Measurements from ENCODE around the gene IGF2BP1. TPM values are rescaled to one million over a fixed set of nuclear protein-coding genes. Genes with fewer than 3 reads are reported as not detected.

The IGF2BP1 gene
- total RNA-seq, 1 experiment from 2014 or later: 601 TPM

- POLR2A ChIA-PET: no interaction called here
- no TSS peak for BruUV-seq (replicated peaks)
Measured at GRCh38 chr17:49069585-49070273, 72.5 kb downstream of the IGF2BP1 start.

GRCh38 chr17:49071106-49071505 lies 73.9 kb downstream of the IGF2BP1 start:
- Mint-ChIP-seq H3K9me3 (ENCODE audit: unreplicated experiment) (no peaks in the 10 kb centered on the region), H3K4me3 (ENCODE audit: unreplicated experiment) (no peak overlapping the region), H3K36me3 (ENCODE audit: insufficient read depth, unreplicated experiment) (no peaks in the 10 kb centered on the region), H3K27ac (ENCODE audit: unreplicated experiment) (no peak overlapping the region), H3K4me1 (ENCODE audit: low read depth, unreplicated experiment) (peaks cover 14% of the 10 kb centered on the region), H3K27me3 (ENCODE audit: insufficient read depth, unreplicated experiment) (no peaks in the 10 kb centered on the region)
- no peak for DNase-seq
- no TSS peak for BruUV-seq (replicated peaks)
- TF ChIP-seq CTCF (IDR thresholded peaks at IDR 0.05; ENCODE audit: insufficient read depth in 1 of 2, low read depth in 1 of 2, low read length in 1 of 2, severe bottlenecking in 1 of 2, unreplicated experiment in 1 of 2): no peak
- Histone ChIP-seq H3K27me3 (replicated peaks; ENCODE audit: control insufficient read depth, insufficient read depth, low read length) (no peaks in the 10 kb centered on the region), H3K4me1 (peaks cover 29% of the 10 kb centered on the region), H3K9me3 (no peaks in the 10 kb centered on the region), H3K4me3 (ENCODE audit: low read depth, low read length) (no peak overlapping the region), H3K36me3 (ENCODE audit: control insufficient read depth, insufficient read depth, low read length) (no peaks in the 10 kb centered on the region)
- intact Hi-C loops (cut with micrococcal nuclease; ENCODE audit: unreplicated experiment): no loop called here
- POLR2A ChIA-PET: no interaction called here
- CTCF ChIA-PET: interaction anchor here (0.6 to 0.7 kb wide), 2 partner anchors 168 to 292 kb away, joined by 3 to 4 read pairs; no protein-coding TSS in a partner anchor

More at GRCh38 chr17:49069585-49070273, 72.5 kb downstream of the IGF2BP1 start:
- no peak overlapping the region for H3K4me3 ChIP-seq (ENCODE audit: low read depth, low read length)
- Mint-ChIP-seq H3K27ac (ENCODE audit: unreplicated experiment) (no peak overlapping the region), H3K27me3 (ENCODE audit: insufficient read depth, unreplicated experiment) (no peaks in the 10 kb centered on the region), H3K9me3 (ENCODE audit: unreplicated experiment) (no peaks in the 10 kb centered on the region), H3K4me3 (ENCODE audit: unreplicated experiment) (no peak overlapping the region), H3K36me3 (ENCODE audit: insufficient read depth, unreplicated experiment) (no peaks in the 10 kb centered on the region), H3K4me1 (ENCODE audit: low read depth, unreplicated experiment) (peaks cover 14% of the 10 kb centered on the region)
- no peak for TF ChIP-seq CTCF (IDR thresholded peaks at IDR 0.05; ENCODE audit: insufficient read depth in 1 of 2, low read depth in 1 of 2, low read length in 1 of 2, severe bottlenecking in 1 of 2, unreplicated experiment in 1 of 2)
- no peak for DNase-seq
- no peaks in the 10 kb centered on the region for H3K9me3 ChIP-seq
- H3K4me1 ChIP-seq: peaks cover 23% of the 10 kb centered on the region
- intact Hi-C loops (cut with micrococcal nuclease; ENCODE audit: unreplicated experiment): loop anchor here (5.0 kb wide), 1 partner anchor 63 kb away; the partner anchor contains the start of gene B4GALNT2
- no peaks in the 10 kb centered on the region for H3K36me3 ChIP-seq (ENCODE audit: control insufficient read depth, insufficient read depth, low read length)
- CTCF ChIA-PET: interaction anchor here (0.5 to 0.6 kb wide), 2 partner anchors 14 to 1554 kb away, joined by 5 to 6 read pairs; no protein-coding TSS in a partner anchor
- no peaks in the 10 kb centered on the region for H3K27me3 ChIP-seq (replicated peaks; ENCODE audit: control insufficient read depth, insufficient read depth, low read length)

GRCh38 chr17:49074851-49075540 lies 77.8 kb downstream of the IGF2BP1 start:
- intact Hi-C loops (cut with micrococcal nuclease; ENCODE audit: unreplicated experiment): no loop called here
- no peak overlapping the region for H3K4me3 Mint-ChIP-seq (ENCODE audit: unreplicated experiment)

More at GRCh38 chr17:49074851-49075540, 77.8 kb downstream of the IGF2BP1 start:
- CTCF ChIA-PET: interaction anchor here (0.7 kb wide), 1 partner anchor 504 kb away, joined by 4 read pairs; no protein-coding TSS in a partner anchor
- POLR2A ChIA-PET: interaction anchor here (1.0 kb wide), 1 partner anchor 29 kb away, joined by 3 read pairs; no protein-coding TSS in a partner anchor
- Mint-ChIP-seq H3K27ac (ENCODE audit: unreplicated experiment) (no peak overlapping the region), H3K9me3 (ENCODE audit: unreplicated experiment) (peaks cover 9% of the 10 kb centered on the region), H3K4me1 (ENCODE audit: low read depth, unreplicated experiment) (peaks cover 9% of the 10 kb centered on the region), H3K36me3 (ENCODE audit: insufficient read depth, unreplicated experiment) (no peaks in the 10 kb centered on the region), H3K27me3 (ENCODE audit: insufficient read depth, unreplicated experiment) (no peaks in the 10 kb centered on the region)
- Histone ChIP-seq H3K27me3 (replicated peaks; ENCODE audit: control insufficient read depth, insufficient read depth, low read length) (no peaks in the 10 kb centered on the region), H3K36me3 (ENCODE audit: control insufficient read depth, insufficient read depth, low read length) (0 out of 2 replicates have a peak, but pooled peaks cover 1% of the 10 kb centered on the region), H3K9me3 (peaks cover 7% of the 10 kb centered on the region; the same call in 1 of the 2 replicates), H3K4me1 (peaks cover 9% of the 10 kb centered on the region), H3K4me3 (ENCODE audit: low read depth, low read length) (no peak overlapping the region)
- TF ChIP-seq CTCF (IDR thresholded peaks at IDR 0.05; ENCODE audit: insufficient read depth in 1 of 2, low read depth in 1 of 2, low read length in 1 of 2, severe bottlenecking in 1 of 2, unreplicated experiment in 1 of 2): no peak
- BruUV-seq (replicated peaks): no TSS peak
- no peak for DNase-seq

Data from Caco-2 (cell line).